HG03135 (cell line): ENCODE data around the gene CDC14A.

ENCODE experiments used
- ATAC-seq: cut with Tn5 transposase; IDR thresholded peaks from one replicate; pipeline ENCODE4 v1.9.1; 2021; ENCODE audit warnings: mild to moderate bottlenecking, moderate library complexity; ENCODE audit not compliant: unreplicated experiment

CDC14A gene

GRCh38 chr1:100526894-100527293 lies 174.6 kb downstream of the CDC14A start:
- no peak for ATAC-seq

GRCh38 chr1:100528871-100529270 lies 176.6 kb downstream of the CDC14A start:
- ATAC-seq, result no peak

- no peak for ATAC-seq
These were observed 177.8 kb downstream of the CDC14A start for GRCh38 chr1:100530141-100530540.

GRCh38 chr1:100530880-100531487 lies 178.7 kb downstream of the CDC14A start:
- ATAC-seq, result peak; percentile 95

GRCh38 chr1:100532645-100533044 lies 180.3 kb downstream of the CDC14A start:
- ATAC-seq, result no peak

DNA sequence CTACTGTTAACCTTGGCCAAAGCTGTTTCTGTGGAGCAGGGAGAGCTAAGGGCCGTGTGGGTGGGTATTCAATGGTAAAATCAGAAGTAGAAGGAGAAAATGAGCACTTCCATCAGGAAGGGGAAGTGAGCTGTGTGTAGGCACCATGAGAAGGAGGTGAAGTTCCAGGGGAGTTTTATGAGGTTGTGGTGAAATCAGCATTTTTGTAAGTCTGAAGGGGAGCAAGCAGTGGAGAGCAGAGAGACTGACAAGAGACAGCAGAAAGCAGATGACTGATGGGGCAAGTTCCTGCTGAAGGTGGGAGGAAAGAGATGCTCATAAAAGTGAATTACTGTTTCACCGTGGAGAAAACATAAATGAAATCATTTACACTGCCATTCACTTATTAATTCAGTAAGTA lies 183.0 kb downstream of the CDC14A start:
- no peak for ATAC-seq

DNA sequence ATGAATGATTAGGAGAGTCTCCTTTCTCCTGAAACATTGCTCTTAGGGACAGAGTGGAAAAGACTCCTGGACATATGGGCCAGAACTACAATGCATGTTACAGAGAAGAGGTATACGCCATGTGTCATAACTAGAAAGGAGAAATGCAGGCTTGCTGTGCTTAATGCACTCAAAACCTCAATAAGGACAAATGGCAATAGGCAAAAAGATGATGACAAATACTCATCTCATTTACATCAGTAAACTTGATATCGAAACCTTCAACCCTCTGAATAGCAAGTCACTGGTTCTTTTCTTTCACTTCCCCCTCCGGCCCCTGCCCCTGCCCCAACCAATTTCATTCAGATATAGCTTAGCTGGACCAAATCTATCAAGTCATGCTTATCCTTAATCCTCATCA lies 183.7 kb downstream of the CDC14A start:
- peak; percentile 81 for ATAC-seq

- no peak for ATAC-seq
These were observed 186.9 kb downstream of the CDC14A start for GRCh38 chr1:100538913-100539835.

DNA sequence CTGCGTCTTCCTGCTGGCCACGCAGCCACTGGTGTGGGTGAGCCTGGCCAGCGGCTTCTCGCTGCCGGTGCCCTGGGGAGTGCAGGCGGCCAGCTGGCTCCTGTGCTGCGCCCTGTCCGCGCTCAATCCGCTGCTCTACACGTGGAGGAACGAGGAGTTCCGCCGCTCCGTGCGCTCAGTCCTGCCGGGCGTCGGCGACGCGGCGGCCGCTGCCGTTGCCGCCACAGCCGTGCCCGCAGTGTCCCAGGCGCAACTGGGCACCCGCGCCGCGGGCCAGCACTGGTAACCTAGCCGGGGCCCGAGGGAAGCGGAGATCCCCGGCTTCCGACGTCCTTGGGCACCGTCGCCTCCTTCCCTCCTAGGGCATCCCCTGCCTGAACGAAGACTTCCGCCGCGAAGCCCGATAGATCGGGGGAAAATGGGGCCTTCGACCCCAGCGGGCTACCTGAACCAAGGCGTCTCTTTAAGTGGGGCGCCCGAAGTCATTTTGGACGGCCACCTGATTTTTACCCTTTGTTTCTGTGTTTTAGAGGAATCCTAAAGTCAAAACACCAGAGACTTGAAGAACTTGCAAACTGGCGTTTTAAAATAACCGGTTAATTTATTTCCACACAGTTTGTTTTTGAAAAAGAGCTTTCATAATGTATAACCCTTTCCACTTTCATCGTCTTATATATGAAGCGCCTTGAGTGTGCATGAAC lies 187.7 kb downstream of the CDC14A start:
- ATAC-seq, result no peak

GRCh38 chr1:100542285-100542684 lies 190.0 kb downstream of the CDC14A start:
- ATAC-seq, result no peak

GRCh38 chr1:100543640-100544039 lies 191.3 kb downstream of the CDC14A start:
- ATAC-seq, result no peak

DNA sequence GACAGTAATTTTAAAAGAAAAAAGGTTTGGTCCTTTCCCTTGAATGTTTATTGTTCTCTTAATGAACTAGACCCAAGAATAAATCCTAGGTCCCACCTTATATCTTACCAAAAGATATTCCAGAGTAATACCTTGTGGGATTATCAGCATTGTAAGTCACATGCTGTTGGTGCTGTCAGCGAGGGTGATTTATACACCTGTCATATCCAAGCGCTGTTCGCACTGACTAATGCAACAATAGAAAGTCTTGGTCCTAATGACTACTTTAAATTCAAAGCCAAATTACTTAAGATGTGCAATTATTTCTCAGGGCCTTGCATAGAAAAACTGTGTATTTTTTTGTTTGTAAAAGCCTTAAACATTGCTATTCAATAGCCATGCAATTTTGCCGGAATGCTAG lies 192.5 kb downstream of the CDC14A start:
- ATAC-seq, result no peak

- no peak for ATAC-seq
These were observed 193.5 kb downstream of the CDC14A start for GRCh38 chr1:100545855-100546254.

GRCh38 chr1:100552031-100552430 lies 199.7 kb downstream of the CDC14A start:
- ATAC-seq, result no peak

DNA sequence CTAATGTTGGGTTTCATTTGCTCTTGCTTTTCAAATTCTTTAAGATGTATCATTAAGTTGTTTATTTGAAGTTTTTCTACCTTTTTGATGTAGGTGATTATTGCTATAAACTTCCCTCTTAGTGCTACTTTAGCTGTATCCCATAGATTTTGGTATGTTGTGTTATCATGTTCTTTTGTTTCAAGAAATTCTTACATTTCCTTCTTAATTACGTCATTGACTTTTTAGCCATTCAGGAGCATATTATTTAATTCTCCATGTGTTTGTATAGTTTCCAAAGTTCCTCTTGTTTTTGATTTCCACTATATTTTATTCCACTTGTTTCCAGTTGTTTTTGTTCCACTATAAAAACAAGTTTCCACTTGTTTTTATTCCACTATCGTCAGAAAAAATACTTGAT lies 200.6 kb downstream of the CDC14A start:
- ATAC-seq, result no peak

DNA sequence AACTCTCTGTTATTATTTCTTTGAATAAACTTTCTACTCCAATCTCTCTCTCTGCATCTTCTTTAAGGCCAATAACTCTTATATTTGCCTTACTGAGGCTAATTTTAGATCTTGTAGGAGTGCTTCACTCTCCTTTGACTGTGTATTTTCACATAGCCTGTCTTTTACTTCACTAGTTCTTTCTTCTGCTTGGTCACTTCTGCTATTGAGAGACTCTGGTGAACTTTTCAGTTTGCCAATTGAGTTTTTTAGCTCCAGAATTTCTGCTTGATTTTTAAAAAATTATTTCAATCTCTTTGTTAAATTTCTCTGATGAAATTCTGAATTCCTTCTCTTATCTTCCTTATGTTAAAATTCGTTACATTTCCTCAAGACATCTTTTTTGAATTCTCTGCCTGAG lies 203.9 kb downstream of the CDC14A start:
- ATAC-seq, result no peak

GRCh38 chr1:100556925-100557605 lies 204.8 kb downstream of the CDC14A start:
- no peak for ATAC-seq

DNA sequence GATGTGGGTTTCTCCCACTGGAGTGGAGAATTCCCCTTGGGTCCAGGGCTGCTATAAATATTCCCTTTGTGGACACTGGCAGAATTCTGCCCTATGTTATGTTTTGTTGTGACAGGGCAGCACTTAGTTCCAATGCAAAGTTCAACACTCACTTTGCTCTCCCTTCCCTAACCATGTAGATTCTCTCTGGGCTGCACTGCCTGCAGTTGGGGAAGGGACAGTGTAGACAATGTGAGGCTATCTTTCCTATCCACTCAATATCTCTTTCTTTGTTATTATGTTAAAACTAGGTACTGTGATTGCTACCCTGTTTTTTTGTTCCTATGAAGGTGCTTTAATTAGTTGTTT lies 205.3 kb downstream of the CDC14A start:
- no peak for ATAC-seq

- no peak for ATAC-seq
These were observed 213.2 kb downstream of the CDC14A start for GRCh38 chr1:100565533-100565932.

DNA sequence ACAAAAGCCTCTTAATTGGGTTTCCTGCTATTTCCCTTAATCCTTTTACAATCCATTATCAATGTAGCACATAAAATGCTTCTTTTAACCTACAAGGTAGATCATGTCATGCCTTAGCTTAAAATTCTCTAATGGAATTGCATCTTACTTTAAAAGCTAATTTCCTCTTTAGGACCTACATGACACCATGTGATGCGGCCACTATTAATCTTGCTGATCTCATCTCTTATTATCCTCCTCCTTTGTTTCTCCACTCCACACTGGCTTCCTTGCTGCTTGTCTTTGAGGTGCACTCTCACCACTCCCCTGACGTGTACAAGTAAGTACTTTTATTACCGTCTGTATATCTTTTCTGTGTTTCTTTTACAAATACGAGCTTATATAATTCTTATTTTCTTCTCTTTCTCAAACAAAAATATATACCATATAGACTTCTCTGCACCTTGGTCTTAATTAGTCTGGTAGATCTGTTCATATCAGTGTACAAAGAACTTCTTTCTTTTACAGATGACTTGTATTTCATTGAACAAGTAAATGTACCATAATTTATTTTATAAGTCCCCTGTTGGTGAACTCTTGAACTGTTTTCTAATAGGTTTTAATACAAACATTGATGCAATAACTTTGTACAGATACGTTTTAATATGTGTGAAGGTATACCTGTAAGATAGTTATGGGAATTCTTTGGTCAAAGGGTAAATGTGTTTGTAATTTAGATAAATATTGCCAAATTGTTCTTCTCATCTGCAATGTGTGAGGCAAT lies 213.8 kb downstream of the CDC14A start:
- no peak for ATAC-seq

GRCh38 chr1:100567062-100567461 lies 214.8 kb downstream of the CDC14A start:
- ATAC-seq, result no peak
